Spinal cord (tissue), 10 donors: ENCODE measurements around the gene PCDHGB4. TPM values are rescaled to one million over a fixed set of nuclear protein-coding genes. Genes with fewer than 3 reads are reported as not detected.
"Not testable (repeated sequence)": the region's sequence is repeated elsewhere in the genome, so short reads cannot be mapped to it uniquely, and the experiment has no call there.

Experiments used
- DNase-seq, 6 donors: peaks; one replicate each; pipeline versions ENCODE4 v3.0.0 to v3.0.0-alpha.2; 2013 to 2015; ENCODE audit warnings: low spot score in 6 of 6, low read depth in 4 of 6
- H3K27ac ChIP-seq: one replicate; pipeline ENCODE4 v1.5.1; 2013; ENCODE audit warnings: low read depth, low read length, control low read depth
- H3K27me3 ChIP-seq: one replicate; pipeline ENCODE4 v1.6.1; 2013; ENCODE audit warnings: low read length; ENCODE audit not compliant: control insufficient read depth, insufficient read depth
- H3K36me3 ChIP-seq: one replicate; pipeline ENCODE4 v1.6.1; 2013; ENCODE audit warnings: low read length; ENCODE audit not compliant: control insufficient read depth, insufficient read depth
- H3K4me1 ChIP-seq: one replicate; pipeline ENCODE4 v1.6.1; 2013; ENCODE audit warnings: low read length; ENCODE audit not compliant: control insufficient read depth, insufficient read depth
- H3K4me3 ChIP-seq: one replicate; pipeline ENCODE4 v1.5.1; 2013; ENCODE audit warnings: low read depth, low read length, control low read depth
- H3K9me3 ChIP-seq: one replicate; pipeline ENCODE4 v1.6.1; 2013; ENCODE audit warnings: low read length; ENCODE audit not compliant: control insufficient read depth, insufficient read depth
- WGBS: methylation state at CpG from one replicate; pipeline ENCODE4 v1.1.5; 2013; ENCODE audit warnings: missing lambda C conversion rate; ENCODE audit not compliant: insufficient coverage; 5-methylcytosine and 5-hydroxymethylcytosine counted together
- polyA plus RNA-seq, 2 donors: library from polyadenylated mRNA; unstranded; fragments of 120-200 nt; gene quantifications; one replicate each; pipeline ENCODE4 v1.2.1, GENCODE V29; 2013; ENCODE audit not compliant: insufficient read length in 2 of 2
- total RNA-seq, 2 donors: library from RNA; depleted of rRNA in 1 of 2; stranded (reverse); fragments of 120-200 nt in 1 of 2; fragments of >200 nt in 1 of 2; gene quantifications; one replicate each; pipeline versions ENCODE4 v1.2.3 to v1.2.4, GENCODE V29; 2013 to 2014
- donor health status: healthy.

The PCDHGB4 gene
- total and polyA plus RNA-seq, 4 donors, result 10.3 to 16.0 (median 13.7) TPM

DNA sequence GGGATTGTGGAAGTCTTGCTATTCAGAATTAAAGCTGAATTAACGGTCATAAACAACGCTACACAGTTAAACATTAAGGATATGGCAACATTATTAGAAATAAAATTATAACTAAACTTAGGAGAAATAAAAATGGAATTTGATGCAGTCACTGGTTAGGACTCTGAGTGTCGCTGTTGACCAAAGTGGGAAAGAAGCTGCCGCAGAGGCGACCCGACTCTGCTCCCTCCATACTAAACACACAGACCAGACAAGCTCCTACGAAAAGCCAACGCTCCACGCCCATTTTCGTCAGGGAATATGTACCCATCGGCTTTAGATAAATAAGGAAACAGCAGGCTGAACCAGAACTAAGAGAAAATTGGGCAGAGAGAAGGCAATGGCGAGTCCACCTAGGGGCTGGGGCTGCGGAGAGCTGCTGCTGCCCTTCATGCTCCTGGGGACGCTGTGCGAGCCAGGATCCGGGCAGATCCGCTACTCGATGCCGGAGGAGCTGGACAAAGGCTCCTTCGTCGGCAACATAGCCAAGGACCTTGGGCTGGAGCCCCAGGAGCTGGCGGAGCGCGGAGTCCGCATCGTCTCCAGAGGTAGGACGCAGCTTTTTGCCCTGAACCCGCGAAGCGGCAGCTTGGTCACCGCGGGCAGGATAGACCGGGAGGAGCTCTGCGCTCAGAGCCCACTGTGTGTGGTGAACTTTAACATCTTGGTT is 23.4 kb upstream of the PCDHGB4 start, which contains the start of gene PCDHGA5:
Gene PCDHGA5 (plus strand): TSS at position 211 of the 709 bp plus-strand sequence. CDS start 169 bp downstream, at position 380.
- H3K4me3 ChIP-seq, result no peak within 1 kb of the TSS
- no peaks in the 10 kb centered on the region for H3K27me3 ChIP-seq
- H3K4me1 ChIP-seq, result peaks cover 5% of the 10 kb centered on the region
- DNase-seq, result peak in 2 of 6 donors; percentile 29 to 37
- H3K27ac ChIP-seq, result no peak within 1 kb of the TSS
- H3K9me3 ChIP-seq, result peaks cover 45% of the 10 kb centered on the region
- 10% methylated on average over 28 of the region's 34 CpGs for WGBS
- peaks cover 3% of the 10 kb centered on the region for H3K36me3 ChIP-seq

DNA sequence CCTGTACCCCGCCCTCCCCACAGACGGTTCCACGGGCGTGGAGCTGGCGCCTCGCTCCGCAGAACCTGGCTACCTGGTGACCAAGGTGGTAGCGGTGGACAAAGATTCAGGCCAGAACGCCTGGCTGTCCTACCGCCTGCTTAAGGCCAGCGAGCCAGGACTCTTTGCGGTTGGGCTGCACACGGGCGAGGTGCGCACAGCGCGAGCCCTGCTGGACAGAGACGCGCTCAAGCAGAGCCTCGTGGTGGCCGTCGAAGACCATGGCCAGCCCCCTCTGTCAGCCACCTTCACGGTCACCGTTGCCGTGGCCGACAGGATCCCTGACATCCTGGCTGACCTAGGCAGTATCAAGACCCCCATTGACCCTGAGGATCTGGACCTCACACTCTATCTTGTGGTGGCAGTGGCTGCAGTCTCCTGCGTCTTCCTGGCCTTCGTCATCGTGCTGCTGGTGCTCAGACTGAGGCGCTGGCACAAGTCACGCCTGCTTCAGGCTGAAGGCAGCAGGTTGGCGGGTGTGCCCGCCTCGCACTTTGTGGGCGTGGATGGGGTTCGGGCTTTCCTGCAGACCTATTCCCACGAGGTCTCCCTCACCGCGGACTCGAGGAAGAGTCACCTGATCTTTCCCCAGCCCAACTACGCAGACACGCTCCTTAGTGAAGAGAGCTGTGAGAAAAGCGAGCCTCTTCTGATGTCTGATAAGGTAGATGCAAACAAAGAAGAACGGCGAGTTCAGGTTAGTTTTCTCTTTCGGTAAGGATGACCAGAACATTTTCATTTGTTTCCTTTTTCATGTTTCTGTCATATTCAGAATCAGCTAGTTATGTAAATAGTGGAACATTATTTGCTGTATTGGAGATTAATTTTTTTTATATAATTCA is 21.2 kb upstream of the PCDHGB4 start:
- DNase-seq, result no peak
- H3K36me3 ChIP-seq, result peaks cover 3% of the 10 kb centered on the region
- no peak overlapping the region for H3K27ac ChIP-seq
- peaks cover 5% of the 10 kb centered on the region for H3K4me1 ChIP-seq
- H3K27me3 ChIP-seq, result no peaks in the 10 kb centered on the region
- no peak overlapping the region for H3K4me3 ChIP-seq
- peaks cover 37% of the 10 kb centered on the region for H3K9me3 ChIP-seq
- WGBS, result 26% methylated on average over 35 of the region's 46 CpGs

DNA sequence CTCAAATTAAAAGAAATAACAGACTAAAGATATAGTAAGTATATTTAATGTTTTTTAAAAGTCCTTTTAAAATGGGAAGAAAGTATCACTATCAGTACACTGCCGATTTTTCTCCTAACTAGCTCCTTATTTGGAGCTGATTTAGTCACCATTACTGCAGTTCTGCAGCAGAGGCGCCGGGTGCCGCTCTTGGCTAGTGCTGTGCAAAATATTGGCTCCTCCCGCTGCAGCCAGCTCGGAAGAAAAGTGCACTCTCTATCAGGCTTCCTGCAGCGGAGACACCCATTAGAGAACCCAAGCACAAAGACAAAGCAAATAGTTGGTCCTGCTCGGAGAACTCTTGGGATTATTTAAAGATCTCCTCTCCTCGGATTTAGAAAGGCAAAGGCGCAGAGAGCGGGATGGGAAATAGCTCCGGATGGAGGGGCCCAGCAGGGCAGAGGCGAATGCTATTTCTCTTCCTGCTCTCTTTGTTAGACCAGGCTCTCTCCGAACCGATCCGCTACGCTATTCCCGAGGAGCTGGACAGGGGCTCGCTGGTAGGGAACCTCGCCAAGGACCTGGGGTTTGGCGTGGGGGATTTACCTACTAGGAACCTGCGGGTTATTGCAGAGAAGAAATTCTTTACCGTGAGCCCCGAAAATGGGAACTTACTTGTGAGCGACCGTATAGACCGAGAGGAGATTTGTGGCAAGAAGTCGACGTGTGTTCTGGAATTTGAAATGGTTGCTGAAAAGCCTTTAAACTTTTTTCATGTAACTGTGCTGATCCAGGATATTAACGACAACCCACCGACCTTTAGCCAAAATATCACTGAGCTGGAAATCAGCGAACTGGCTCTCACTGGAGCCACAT is 17.3 kb upstream of the PCDHGB4 start, which contains the start of gene PCDHGB3:
Gene PCDHGB3 (plus strand): TSS at position 249 of the 855 bp plus-strand sequence. CDS start 153 bp downstream, at position 402.
- H3K27ac ChIP-seq, result no peak within 1 kb of the TSS
- 18% methylated on average over 30 of the region's 32 CpGs for WGBS
- peaks cover 48% of the 10 kb centered on the region for H3K9me3 ChIP-seq
- H3K4me1 ChIP-seq, result peaks cover 12% of the 10 kb centered on the region
- no peaks in the 10 kb centered on the region for H3K27me3 ChIP-seq
- H3K36me3 ChIP-seq, result peaks cover 10% of the 10 kb centered on the region
- peak in 2 of 6 donors; percentile 22 to 29 for DNase-seq
- H3K4me3 ChIP-seq, result no peak within 1 kb of the TSS

DNA sequence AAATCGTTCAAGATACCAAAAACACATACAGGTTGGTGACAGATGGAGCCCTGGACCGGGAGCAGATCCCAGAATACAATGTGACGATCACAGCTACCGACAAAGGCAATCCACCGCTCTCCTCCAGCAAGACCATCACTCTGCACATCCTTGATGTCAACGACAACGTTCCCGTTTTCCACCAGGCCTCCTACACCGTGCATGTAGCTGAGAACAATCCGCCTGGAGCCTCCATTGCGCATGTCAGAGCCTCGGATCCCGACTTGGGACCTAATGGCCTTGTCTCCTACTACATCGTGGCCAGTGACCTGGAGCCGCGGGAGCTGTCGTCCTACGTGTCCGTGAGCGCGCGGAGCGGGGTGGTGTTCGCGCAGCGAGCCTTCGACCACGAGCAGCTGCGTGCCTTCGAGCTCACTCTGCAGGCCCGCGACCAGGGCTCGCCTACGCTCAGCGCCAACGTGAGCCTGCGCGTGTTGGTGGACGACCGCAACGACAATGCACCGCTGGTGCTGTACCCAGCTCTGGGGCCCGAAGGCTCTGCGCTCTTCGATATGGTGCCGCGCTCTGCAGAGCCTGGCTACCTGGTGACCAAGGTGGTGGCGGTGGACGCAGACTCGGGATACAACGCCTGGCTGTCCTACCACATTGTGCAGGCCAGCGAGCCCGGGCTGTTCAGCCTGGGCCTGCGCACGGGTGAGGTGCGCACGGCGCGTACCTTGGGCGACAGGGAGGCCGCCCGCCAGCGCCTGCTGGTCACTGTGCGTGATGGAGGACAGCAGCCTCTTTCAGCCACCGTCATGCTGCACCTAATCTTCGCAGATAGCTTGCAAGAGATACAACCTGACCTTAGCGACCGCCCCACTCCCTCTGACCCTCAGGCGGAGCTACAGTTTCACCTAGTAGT is 15.7 kb upstream of the PCDHGB4 start:
- peaks cover 12% of the 10 kb centered on the region for H3K4me1 ChIP-seq
- whole genome bisulfite sequencing, result 22% methylated on average over 69 of the region's 69 CpGs
- no peaks in the 10 kb centered on the region for H3K27me3 ChIP-seq
- peaks cover 19% of the 10 kb centered on the region for H3K36me3 ChIP-seq
- H3K9me3 ChIP-seq, result peaks cover 51% of the 10 kb centered on the region
- DNase-seq, result no peak
- H3K27ac ChIP-seq, result no peak overlapping the region
- no peak overlapping the region for H3K4me3 ChIP-seq

DNA sequence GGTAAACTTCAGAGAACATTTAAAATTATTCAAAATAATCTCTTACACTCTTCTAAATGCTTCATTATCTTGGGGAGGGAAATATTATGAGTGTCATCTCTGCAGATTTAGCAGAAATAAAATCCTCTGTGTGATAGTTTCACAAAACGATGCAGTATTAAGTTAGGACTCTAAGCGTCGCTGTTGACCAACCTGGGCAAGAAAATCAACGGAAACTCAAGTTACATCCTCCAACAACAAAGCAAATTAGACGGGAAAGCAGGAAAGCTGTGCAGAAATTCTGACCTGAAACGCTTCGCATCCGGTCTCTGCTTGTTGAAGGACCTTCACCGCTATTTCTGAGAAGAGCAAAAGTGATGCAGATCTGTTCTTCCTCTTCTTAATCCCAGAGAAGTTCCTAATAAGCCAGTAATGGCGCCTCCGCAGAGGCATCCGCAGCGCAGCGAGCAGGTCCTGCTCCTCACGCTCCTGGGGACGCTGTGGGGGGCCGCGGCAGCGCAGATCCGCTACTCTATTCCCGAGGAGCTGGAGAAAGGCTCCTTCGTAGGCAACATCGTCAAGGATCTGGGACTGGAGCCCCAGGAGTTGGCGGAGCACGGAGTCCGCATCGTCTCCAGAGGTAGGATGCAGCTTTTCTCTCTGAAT is 13.7 kb upstream of the PCDHGB4 start, which contains the start of gene PCDHGA6:
Gene PCDHGA6 (plus strand): TSS at position 219 of the 645 bp plus-strand sequence. CDS start 193 bp downstream, at position 412.
- Histone ChIP-seq H3K27me3 (no peaks in the 10 kb centered on the region), H3K9me3 (peaks cover 53% of the 10 kb centered on the region), H3K4me3 (peak within 1 kb of the TSS; percentile 20), H3K27ac (no peak within 1 kb of the TSS), H3K4me1 (peaks cover 12% of the 10 kb centered on the region), H3K36me3 (peaks cover 19% of the 10 kb centered on the region)
- peak in 2 of 6 donors; percentile 51 to 70 for DNase-seq
- 10% methylated on average over 27 of the region's 27 CpGs for WGBS

DNA sequence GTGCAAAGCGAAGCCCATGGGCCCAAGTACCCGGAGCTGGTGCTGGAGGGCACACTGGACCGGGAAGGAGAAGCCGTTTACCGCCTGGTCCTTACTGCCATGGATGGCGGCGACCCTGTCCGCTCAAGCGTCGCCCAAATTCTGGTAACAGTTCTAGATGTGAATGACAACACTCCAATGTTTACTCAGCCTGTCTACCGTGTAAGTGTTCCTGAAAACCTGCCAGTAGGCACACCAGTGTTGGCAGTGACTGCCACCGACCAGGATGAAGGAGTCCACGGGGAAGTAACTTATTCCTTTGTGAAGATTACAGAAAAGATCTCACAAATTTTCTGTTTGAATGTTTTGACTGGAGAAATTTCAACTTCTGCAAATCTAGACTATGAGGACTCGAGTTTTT is 12.9 kb upstream of the PCDHGB4 start:
- peaks cover 59% of the 10 kb centered on the region for H3K9me3 ChIP-seq

DNA sequence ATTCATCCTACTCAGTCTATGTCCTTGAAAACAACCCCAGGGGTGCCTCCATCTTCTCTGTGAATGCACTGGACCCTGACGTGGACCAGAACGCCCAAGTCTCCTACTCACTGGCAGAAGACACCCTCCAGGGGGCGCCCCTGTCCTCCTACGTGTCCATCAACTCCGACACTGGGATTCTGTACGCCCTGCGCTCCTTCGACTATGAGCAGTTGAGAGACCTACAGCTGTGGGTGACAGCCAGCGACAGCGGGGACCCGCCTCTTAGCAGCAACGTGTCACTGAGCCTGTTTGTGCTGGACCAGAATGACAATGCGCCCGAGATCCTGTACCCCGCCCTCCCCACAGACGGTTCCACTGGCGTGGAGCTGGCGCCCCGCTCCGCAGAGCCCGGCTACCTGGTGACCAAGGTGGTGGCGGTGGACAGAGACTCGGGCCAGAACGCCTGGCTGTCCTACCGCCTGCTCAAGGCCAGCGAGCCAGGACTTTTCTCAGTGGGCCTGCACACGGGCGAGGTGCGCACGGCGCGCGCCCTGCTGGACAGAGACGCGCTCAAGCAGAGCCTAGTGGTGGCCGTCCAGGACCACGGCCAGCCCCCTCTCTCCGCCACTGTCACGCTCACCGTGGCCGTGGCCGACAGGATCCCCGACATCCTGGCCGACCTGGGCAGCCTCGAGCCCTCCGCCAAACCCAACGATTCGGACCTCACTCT is 11.9 kb upstream of the PCDHGB4 start:
- not testable (repeated sequence) for H3K4me3 ChIP-seq, H3K27me3 ChIP-seq, DNase-seq, H3K27ac ChIP-seq
- 34% methylated on average over 35 of the region's 48 CpGs for WGBS
- peaks cover 57% of the 10 kb centered on the region for H3K9me3 ChIP-seq
- peaks cover 12% of the 10 kb centered on the region for H3K4me1 ChIP-seq
- H3K36me3 ChIP-seq, result peaks cover 19% of the 10 kb centered on the region

More for the DNA sequence above, 12.9 kb upstream of the PCDHGB4 start:
- Histone ChIP-seq H3K36me3 (peaks cover 19% of the 10 kb centered on the region), H3K27ac (no peak overlapping the region), H3K4me3 (no peak overlapping the region), H3K4me1 (peaks cover 12% of the 10 kb centered on the region), H3K27me3 (no peaks in the 10 kb centered on the region)
- no peak for DNase-seq
- WGBS, result 56% methylated on average over 14 of the region's 14 CpGs
